Measurements from ENCODE around the gene TSTD2.

GRCh38 chr9:97567894-97568202 is 65.3 kb downstream of the TSTD2 start:
- no peak for TF ChIP-seq CTCF (IDR thresholded peaks at IDR 0.05)
- no peak for TF ChIP-seq POLR2A (IDR thresholded peaks at IDR 0.05)
- no peak for TF ChIP-seq POLR2AphosphoS5 (IDR thresholded peaks at IDR 0.05)
